HG03175 (cell line): ENCODE results near the gene PPP6R2.
"Not testable (repeated sequence)": the region's sequence is repeated elsewhere in the genome, so short reads cannot be mapped to it uniquely, and the experiment has no call there.

Experiments used
- ATAC-seq: cut with Tn5 transposase; IDR thresholded peaks from one replicate; pipeline ENCODE4 v1.9.1; 2021; ENCODE audit warnings: mild to moderate bottlenecking, moderate library complexity; ENCODE audit not compliant: unreplicated experiment

The PPP6R2 gene

DNA sequence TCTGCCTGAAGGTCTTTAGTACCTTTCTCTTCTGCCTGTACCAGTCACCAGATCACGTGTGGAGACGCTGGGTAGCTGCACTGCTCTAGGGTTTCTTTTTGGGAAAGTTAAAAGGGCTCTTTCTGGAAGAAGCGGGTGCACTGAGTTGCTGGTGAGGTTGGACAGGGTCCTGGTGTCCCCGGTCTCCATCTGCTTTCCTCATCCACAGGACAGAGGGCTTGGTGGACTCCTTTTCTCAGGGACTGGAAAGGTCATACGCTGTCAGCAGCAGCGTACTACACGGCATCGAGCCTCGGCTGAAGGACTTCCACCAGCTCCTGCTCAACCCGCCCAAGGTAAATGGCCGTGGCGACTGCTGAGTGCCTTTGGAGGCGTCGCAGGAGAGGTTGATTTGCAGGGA, 78.9 kb downstream of the PPP6R2 start:
- ATAC-seq, result no peak

GRCh38 chr22:50422961-50423815, 80.1 kb downstream of the PPP6R2 start:
- ATAC-seq, result no peak

DNA sequence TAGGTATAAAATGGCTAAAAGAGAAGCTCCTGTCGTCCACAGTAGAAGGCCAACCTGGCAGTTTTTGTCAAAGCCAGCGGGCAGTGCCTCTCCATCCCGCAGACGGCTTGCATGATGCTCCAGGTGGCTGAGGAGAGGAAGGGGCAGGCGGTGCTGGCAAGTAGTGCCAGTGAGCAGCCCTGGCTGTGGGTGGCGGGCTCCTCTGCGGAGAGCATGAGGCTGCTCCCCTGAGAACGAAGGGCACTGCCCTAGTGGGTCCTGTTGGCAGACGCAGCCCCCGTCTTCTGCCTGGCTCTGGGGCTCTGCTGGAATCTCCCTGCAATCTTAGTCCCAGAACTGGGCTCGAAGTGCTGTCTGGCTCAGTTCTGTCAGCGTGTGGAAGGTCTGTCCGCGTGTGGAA, 80.8 kb downstream of the PPP6R2 start:
- no peak for ATAC-seq

- no peak for ATAC-seq
Measured at GRCh38 chr22:50425179-50425916, 82.2 kb downstream of the PPP6R2 start.

- ATAC-seq, result no peak
Measured at GRCh38 chr22:50432131-50432876, 89.2 kb downstream of the PPP6R2 start.

DNA sequence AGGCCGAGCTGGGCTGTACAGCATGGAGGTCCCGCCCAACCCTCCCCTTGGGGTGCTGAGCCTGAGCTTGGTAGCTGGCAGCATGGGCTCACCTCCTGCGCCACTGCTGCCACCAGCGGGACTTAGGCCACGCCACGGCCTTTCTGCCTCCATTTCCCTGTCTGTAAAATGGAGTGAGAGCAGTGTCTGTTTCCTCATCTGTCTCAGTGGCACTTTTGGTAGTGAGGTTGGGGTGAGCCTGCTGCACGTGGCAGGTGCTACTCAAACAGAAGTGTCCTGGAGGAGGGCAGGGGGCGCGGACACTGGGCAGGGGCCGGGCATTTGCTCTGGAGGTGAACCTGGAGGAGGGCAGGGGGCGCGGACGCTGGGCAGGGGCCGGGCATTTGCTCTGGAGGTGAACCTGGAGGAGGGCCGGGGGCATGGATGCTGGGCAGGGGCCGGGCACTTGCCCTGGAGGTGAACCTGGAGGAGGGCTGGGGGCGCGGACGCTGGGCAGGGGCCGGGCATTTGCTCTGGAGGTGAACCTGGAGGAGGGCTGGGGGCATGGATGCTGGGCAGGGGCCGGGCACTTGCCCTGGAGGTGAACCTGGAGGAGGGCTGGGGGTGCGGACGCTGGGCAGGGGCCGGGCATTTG, 89.9 kb downstream of the PPP6R2 start:
- ATAC-seq, result not testable (repeated sequence)

DNA sequence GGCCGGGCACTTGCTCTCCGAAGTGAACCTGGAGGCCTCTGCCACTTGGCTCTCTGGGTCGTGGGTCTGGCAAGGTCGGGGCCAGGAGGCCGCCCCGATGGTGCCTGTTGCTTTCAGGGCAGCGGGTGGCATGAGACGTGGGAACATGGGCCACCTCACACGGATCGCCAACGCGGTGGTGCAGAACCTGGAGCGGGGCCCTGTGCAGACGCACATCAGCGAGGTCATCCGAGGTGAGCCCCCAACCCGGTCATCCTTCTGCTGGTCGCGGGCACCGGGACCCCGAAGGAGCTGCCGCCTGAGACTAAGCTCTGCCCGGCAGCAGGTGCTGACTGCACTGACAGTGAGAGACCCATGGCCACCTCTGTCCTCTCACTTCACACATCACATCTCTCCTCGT, 91.7 kb downstream of the PPP6R2 start:
- ATAC-seq, result no peak

- no peak for ATAC-seq
Measured at GRCh38 chr22:50435291-50436014, 92.3 kb downstream of the PPP6R2 start.

DNA sequence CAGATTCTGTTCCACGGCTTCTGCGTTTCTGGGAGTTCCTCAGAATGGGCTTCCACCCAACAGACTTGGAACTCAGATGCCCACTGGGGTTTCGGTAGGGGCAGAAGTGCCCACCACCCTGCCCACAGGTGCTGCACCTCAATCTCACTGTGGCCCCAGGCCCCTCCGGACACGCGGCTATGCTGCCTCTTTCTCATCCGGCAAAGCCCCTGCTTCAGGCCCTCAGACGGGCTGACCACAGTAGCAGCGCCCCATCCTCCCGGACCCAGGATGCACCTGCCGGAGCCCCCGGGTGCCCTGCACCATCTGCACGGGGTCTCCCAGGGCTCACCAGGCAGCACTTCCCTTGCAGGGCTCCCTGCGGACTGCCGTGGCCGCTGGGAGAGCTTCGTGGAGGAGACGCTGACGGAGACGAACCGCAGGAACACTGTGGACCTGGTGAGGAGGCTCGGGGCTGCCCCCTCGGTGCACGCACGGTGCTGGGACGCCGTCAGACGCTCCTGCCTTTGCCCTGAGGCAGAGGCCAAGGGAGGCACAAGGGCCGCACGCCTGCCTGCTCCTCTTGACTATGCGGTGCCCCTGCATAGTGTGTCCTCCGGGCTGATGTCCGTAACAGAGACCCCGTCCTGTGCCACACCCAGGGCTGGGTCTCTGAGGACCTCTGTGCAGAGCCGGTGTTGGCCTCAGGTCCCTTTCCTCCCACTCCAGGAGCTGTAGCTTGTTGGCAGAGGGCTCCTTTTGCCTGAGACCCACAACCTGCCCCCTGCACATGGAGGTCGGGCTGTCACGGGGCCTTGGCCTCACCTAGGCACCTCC, 93.1 kb downstream of the PPP6R2 start:
- ATAC-seq, result no peak

DNA sequence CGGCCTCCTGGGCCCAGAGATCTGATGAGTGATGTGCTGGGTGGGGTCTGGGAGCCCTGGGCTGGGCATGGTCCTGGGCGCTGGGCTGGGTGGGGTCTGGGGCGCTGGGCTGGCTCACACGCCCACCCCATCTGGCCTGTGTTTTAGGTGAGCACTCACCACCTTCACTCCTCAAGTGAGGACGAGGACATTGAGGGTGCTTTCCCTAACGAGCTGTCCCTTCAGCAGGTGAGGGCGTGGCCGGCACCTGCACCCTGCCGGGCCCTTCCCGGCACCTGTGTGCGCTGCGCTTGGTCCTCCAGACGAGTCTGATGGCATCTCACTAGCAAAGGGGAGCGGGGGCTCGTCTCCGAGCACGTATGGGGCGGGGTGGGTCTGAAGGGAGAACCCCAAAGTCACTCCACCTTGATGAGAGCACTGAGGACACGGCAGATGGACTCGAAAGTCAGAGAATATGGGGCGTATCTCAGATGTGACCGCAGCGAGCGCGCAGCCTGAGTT, 93.8 kb downstream of the PPP6R2 start:
- no peak for ATAC-seq

GRCh38 chr22:50437511-50438304, 94.6 kb downstream of the PPP6R2 start:
- ATAC-seq, result no peak

GRCh38 chr22:50438305-50439275, 95.5 kb downstream of the PPP6R2 start:
- ATAC-seq, result no peak

GRCh38 chr22:50439314-50439870, 96.3 kb downstream of the PPP6R2 start:
- no peak for ATAC-seq

GRCh38 chr22:50439871-50440331, 96.8 kb downstream of the PPP6R2 start:
- ATAC-seq, result no peak

DNA sequence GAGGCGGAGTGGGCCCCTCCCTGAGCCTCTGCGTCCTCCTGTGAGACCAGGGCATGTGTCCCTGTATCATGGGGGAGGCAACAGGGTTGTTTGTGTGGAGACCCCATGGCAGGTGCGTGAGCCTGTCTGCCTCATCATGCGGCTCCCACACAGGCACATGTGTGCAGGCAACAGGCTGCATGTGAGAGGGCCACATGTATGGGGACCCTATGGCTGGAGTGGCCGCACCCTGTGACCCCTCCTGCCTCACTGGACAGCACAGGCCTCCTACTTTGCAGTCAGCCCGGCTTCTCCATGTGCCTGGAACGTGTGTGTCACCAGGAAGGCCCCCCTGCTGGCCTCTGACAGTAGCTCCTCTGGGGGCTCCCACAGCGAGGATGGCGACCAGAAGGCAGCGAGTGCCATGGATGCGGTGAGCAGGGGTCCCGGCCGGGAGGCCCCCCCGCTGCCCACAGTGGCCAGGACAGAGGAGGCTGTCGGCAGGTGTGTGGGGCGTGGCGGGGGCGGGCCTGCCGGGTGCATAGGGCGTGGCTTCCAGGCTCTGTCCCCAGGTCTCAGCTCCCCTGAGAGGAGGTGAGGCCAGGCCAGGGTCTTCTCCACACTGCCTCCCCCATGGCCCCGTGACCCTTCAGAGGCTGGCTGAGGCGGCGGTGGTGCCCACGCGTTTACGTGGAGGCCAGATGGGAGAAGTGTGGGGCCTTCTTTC, 97.6 kb downstream of the PPP6R2 start:
- no peak for ATAC-seq

DNA sequence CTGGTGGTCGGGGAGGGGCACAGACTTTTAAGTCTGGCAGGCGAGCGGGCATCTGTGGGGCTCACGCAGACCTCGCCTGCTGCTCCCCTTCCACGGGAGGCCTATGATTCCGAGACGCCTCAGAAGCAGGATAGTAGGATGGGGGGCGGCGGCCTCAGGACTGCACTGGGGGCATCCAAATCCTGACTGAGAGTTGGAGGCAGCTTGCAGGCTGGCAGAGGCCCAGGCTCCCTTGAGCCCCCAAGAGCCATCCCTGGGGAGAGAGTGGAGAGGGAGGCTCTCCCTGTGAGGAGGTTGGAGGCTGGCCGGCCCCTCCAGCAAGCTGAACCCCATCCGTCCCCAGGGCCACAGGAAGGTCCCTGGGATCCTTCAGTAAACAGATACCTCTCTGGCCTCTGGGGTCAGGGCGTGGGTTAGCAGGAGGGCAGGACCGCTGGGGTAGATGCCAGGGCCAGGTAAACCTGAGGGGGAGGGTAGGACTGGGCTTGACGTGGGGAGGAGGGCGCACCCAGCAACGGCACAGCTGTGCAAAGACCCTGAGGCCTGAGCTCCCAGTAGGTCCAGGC, 98.4 kb downstream of the PPP6R2 start:
- no peak for ATAC-seq
